BLaER1 treated with 17β-estradiol and CSF1 and Interleukin-3, amounts not matched to agents 10 nM and 100 nM (cell line): ENCODE results near the gene PTPRN2.

ENCODE experiments used
- H3K27ac ChIP-seq, 11 experiments: shearing (Covaris generic); formaldehyde crosslinking; 2 replicates each; pipeline ENCODE4 v1.8.1; 2022
- H3K27me3 ChIP-seq, 11 experiments: shearing (Covaris generic); formaldehyde crosslinking; 2 replicates each; pipeline ENCODE4 v1.8.1; 2022
- H3K36me3 ChIP-seq, 11 experiments: shearing (Covaris generic); formaldehyde crosslinking; 2 replicates each; pipeline ENCODE4 v1.8.1; 2022
- H3K4me1 ChIP-seq, 10 experiments: shearing (Covaris generic); formaldehyde crosslinking; 2 replicates each; pipeline ENCODE4 v1.8.1; 2022
- H3K4me2 ChIP-seq, 11 experiments: shearing (Covaris generic); formaldehyde crosslinking; 2 replicates each; pipeline ENCODE4 v1.8.1; 2022
- H3K4me3 ChIP-seq, 10 experiments: shearing (Covaris generic); formaldehyde crosslinking; 2 replicates each; pipeline ENCODE4 v1.8.1; 2022
- H3K9ac ChIP-seq, 11 experiments: shearing (Covaris generic); formaldehyde crosslinking; 2 replicates each; pipeline ENCODE4 v1.8.1; 2022
- H3K9me3 ChIP-seq, 11 experiments: shearing (Covaris generic); formaldehyde crosslinking; replicated peaks in 1 of 11; 2 replicates each; pipeline ENCODE4 v1.8.1; 2022
- H4K20me1 ChIP-seq, 11 experiments: shearing (Covaris generic); formaldehyde crosslinking; 2 replicates each; pipeline ENCODE4 v1.8.1; 2022
- Cebpa-rat ChIP-seq, 11 experiments: shearing (Covaris generic); IDR thresholded peaks; 2 replicates each; pipeline ENCODE4 v1.8.1; 2022

PTPRN2 gene

GRCh38 chr7:157888579-157888978 lies 699.0 kb downstream of the PTPRN2 start:
- peak overlapping the region in 4 of 11 experiments; percentile 34 to 71 (median 62); a peak in 4 of 22 replicates for H3K4me2 ChIP-seq
- no peaks in the 10 kb centered on the region for H3K36me3 ChIP-seq
- no peak overlapping the region for H3K4me3 ChIP-seq
- peaks cover 11 to 18% (median 14%) of the 10 kb centered on the region in 11 experiments for H3K9me3 ChIP-seq
- TF ChIP-seq Cebpa-rat (IDR thresholded peaks at IDR 0.05), result no peak
- H3K27me3 ChIP-seq, result no peaks in the 10 kb centered on the region
- no peak overlapping the region for H3K9ac ChIP-seq
- no peaks in the 10 kb centered on the region for H4K20me1 ChIP-seq
- H3K4me1 ChIP-seq, result peaks cover 13 to 45% (median 31%) of the 10 kb centered on the region in 10 experiments
- no peak overlapping the region for H3K27ac ChIP-seq

GRCh38 chr7:157887400-157887799 lies 700.2 kb downstream of the PTPRN2 start:
- no peak overlapping the region for H3K4me2 ChIP-seq
- no peak overlapping the region for H3K4me3 ChIP-seq
- no peaks in the 10 kb centered on the region for H3K27me3 ChIP-seq
- peaks cover 13 to 38% (median 31%) of the 10 kb centered on the region in 10 experiments for H3K4me1 ChIP-seq
- no peak overlapping the region for H3K27ac ChIP-seq
- H3K9me3 ChIP-seq, result peaks cover 23 to 29% (median 26%) of the 10 kb centered on the region in 11 experiments
- TF ChIP-seq Cebpa-rat (IDR thresholded peaks at IDR 0.05), result no peak
- no peak overlapping the region for H3K9ac ChIP-seq
- no peaks in the 10 kb centered on the region for H3K36me3 ChIP-seq
- no peaks in the 10 kb centered on the region for H4K20me1 ChIP-seq

GRCh38 chr7:157886711-157887110 lies 700.9 kb downstream of the PTPRN2 start:
- no peak overlapping the region for H3K4me3 ChIP-seq
- no peak overlapping the region for H3K27ac ChIP-seq
- no peak for TF ChIP-seq Cebpa-rat (IDR thresholded peaks at IDR 0.05)
- no peaks in the 10 kb centered on the region for H4K20me1 ChIP-seq
- no peaks in the 10 kb centered on the region for H3K36me3 ChIP-seq
- H3K9me3 ChIP-seq, result peaks cover 30 to 36% (median 33%) of the 10 kb centered on the region in 11 experiments
- H3K9ac ChIP-seq, result no peak overlapping the region
- no peak overlapping the region for H3K4me2 ChIP-seq
- peaks cover 13 to 36% (median 29%) of the 10 kb centered on the region in 10 experiments for H3K4me1 ChIP-seq
- no peaks in the 10 kb centered on the region for H3K27me3 ChIP-seq

- Histone ChIP-seq H3K27me3 (no peaks in the 10 kb centered on the region), H3K9me3 (peaks cover 33 to 40% (median 35%) of the 10 kb centered on the region in 11 experiments), H3K4me3 (no peak overlapping the region), H3K27ac (no peak overlapping the region), H4K20me1 (no peaks in the 10 kb centered on the region), H3K4me1 (peaks cover 13 to 36% (median 26%) of the 10 kb centered on the region in 10 experiments), H3K36me3 (no peaks in the 10 kb centered on the region), H3K9ac (no peak overlapping the region), H3K4me2 (no peak overlapping the region)
- no peak for TF ChIP-seq Cebpa-rat (IDR thresholded peaks at IDR 0.05)
These were observed 701.4 kb downstream of the PTPRN2 start for GRCh38 chr7:157886266-157886665.

GRCh38 chr7:157885140-157885539 lies 702.5 kb downstream of the PTPRN2 start:
- Histone ChIP-seq H3K27ac (no peak overlapping the region), H3K27me3 (no peaks in the 10 kb centered on the region), H3K4me1 (peaks cover 8 to 26% (median 16%) of the 10 kb centered on the region in 10 experiments; a peak in 18 of 20 replicates), H4K20me1 (no peaks in the 10 kb centered on the region), H3K4me3 (no peak overlapping the region), H3K4me2 (no peak overlapping the region), H3K9me3 (peaks cover 34 to 51% (median 41%) of the 10 kb centered on the region in 11 experiments), H3K9ac (no peak overlapping the region), H3K36me3 (no peaks in the 10 kb centered on the region)
- TF ChIP-seq Cebpa-rat (IDR thresholded peaks at IDR 0.05), result no peak

GRCh38 chr7:157884461-157885062 lies 703.1 kb downstream of the PTPRN2 start:
- Histone ChIP-seq H3K4me3 (no peak overlapping the region), H3K9ac (no peak overlapping the region), H3K36me3 (no peaks in the 10 kb centered on the region), H3K4me1 (peaks cover 7 to 21% (median 11%) of the 10 kb centered on the region in 10 experiments; a peak in 18 of 20 replicates), H4K20me1 (no peaks in the 10 kb centered on the region), H3K27me3 (no peaks in the 10 kb centered on the region), H3K27ac (no peak overlapping the region), H3K9me3 (peaks cover 36 to 56% (median 41%) of the 10 kb centered on the region in 11 experiments), H3K4me2 (no peak overlapping the region)
- TF ChIP-seq Cebpa-rat (IDR thresholded peaks at IDR 0.05), result no peak

GRCh38 chr7:157881048-157881771 lies 706.4 kb downstream of the PTPRN2 start:
- Histone ChIP-seq H3K4me1 (peaks cover 13 to 32% (median 20%) of the 10 kb centered on the region in 10 experiments), H3K4me3 (no peak overlapping the region), H4K20me1 (peaks cover 0 to 10% (median 0%) of the 10 kb centered on the region in 11 experiments; a peak in 1 of 22 replicates), H3K27me3 (peaks cover 0 to 12% (median 0%) of the 10 kb centered on the region in 11 experiments; a peak in 5 of 22 replicates), H3K36me3 (no peaks in the 10 kb centered on the region), H3K9me3 (peaks cover 36 to 62% (median 42%) of the 10 kb centered on the region in 11 experiments), H3K4me2 (peak overlapping the region in 3 of 11 experiments; percentile 1 to 16 (median 15); a peak in 3 of 22 replicates), H3K9ac (no peak overlapping the region), H3K27ac (no peak overlapping the region)
- TF ChIP-seq Cebpa-rat (IDR thresholded peaks at IDR 0.05), result no peak

GRCh38 chr7:157879391-157879790 lies 708.2 kb downstream of the PTPRN2 start:
- Histone ChIP-seq H3K4me1 (peaks cover 22 to 45% (median 31%) of the 10 kb centered on the region in 10 experiments), H3K9ac (no peak overlapping the region), H4K20me1 (peaks cover 0 to 16% (median 0%) of the 10 kb centered on the region in 11 experiments; a peak in 2 of 22 replicates), H3K36me3 (no peaks in the 10 kb centered on the region), H3K27ac (no peak overlapping the region), H3K9me3 (peaks cover 32 to 52% (median 39%) of the 10 kb centered on the region in 11 experiments), H3K27me3 (peaks cover 0 to 16% (median 0%) of the 10 kb centered on the region in 11 experiments; a peak in 5 of 22 replicates), H3K4me3 (no peak overlapping the region), H3K4me2 (no peak overlapping the region)
- TF ChIP-seq Cebpa-rat (IDR thresholded peaks at IDR 0.05), result no peak
